Measurements from ENCODE around the gene ZNF219.

ZNF219 gene

DNA sequence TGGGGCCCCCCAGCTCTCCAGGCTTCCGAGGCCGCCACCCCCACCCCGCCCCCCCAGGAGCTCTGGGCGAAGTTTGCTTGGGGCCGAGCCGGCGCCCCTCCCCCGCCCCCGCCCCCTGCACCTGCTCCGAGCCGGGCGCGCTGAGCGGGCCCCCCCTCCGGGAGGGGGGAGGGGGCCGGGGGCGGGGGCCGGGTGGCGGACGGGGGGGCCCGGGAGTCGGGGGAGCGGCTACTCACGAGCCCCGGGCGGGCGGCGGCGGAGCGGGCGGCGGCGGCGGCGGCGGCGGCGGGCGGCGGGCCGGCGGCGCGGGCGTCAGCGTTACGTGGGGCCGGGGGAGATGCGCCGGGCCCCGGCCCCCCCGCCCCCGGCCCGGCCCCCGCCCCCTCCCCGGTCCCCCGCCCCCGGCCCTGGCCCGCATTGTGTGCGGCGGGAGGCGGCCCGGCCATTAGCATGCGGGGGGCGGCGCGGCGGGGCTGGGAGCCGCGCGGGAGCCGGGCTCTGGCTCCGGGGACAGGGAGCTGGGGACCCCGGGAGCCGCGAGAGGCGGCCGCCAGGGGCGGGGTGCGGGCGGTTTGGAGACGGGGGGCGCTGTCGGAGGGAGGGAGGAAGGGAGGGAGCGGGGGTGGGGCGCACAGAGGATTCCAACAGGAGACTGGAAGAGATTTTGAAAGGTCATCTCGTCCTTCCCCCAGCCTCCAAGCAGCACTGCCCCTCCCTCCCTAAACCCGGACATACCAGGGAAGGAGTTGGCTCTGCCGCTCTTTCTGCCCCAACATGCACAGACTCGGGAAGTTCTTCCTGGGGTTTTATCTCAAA, at the start of gene ZNF219:
ZNF219 (minus strand) TSS at position 580 of the 816 bp plus-strand sequence. CDS start 5,064 bp downstream, outside the sequence.
- DNase-seq, result peak in 1 of 2 donors; percentile 50

DNA sequence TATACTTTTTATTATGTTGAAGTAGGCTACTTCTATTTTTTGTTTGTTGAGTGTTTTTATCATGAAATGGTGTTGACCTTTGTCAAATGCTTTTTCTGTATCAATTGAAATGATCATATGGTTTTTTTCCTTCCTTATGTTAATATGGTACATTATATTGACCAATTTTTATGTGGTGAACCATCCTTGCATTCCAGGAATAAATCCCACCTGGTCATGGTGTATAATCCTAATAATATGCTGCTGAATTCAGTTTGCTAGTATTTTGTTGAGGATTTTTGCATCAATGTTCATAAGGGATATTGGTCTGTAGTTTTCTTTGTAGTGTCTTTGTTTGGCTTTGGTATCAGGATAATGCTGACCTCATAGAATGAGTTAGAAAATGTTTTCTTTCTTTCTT, 47.0 kb upstream of the ZNF219 start:
- DNase-seq, result no peak

GRCh38 chr14:21142357-21142756, 43.9 kb upstream of the ZNF219 start:
- DNase-seq, result no peak

DNA sequence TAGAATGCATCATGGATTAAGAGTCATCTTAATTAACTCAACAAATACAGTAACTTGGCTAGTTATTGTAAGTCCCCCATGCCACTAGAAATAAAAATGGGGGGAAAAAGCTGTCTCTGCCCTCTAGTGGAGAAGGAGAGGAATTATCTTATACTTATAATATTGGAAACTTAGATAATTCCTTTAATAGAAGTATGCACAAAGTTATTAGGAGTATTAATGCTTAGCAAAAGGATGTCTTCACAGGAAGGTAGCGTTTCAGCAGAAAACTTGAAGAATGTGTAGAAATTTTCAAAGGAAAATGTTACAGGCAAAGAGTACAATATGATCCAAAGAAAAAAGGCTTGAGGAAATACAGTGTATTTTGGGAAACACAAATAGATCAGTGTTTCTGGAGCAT, 37.6 kb upstream of the ZNF219 start:
- peak in 1 of 2 donors; percentile 23 for DNase-seq

DNA sequence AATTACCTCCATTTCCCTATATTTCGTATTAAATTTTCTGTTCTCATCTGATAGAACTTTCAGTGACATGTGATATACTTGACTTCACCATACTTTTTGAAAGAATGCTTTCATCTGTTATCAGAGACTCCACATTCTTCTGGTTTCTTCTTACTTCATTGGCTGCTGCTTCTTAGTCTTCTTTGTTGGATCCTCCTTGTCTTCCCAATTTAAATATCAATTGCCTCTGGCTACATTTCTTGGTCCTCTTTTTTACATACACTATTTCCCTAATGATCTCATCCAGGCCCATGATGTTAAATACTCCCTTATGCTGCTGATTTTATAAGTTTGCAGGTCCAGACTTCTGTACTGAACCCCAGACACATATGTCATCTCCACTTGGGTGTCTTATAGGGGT, 35.4 kb upstream of the ZNF219 start:
- DNase-seq, result no peak

DNA sequence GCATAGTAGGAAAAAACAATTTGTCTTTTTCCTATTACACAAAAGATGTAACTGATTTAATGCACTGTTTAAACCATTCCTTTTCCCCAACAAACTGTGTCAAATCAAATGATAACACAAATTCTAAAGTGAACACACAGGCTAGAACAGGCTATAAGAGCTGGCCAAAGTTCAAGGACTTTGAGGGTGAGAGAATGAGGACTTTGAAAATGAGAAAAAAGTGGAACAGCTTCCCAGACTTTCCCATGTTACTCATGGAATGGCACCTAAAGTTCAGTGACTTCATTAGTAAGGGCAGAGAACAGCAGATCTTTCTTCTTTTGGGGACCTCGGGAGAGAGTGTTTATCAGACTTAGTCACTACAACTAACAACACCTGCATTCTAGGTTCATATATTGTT, 25.0 kb upstream of the ZNF219 start:
- DNase-seq, result no peak

GRCh38 chr14:21121122-21121521, 22.7 kb upstream of the ZNF219 start:
- no peak for DNase-seq

DNA sequence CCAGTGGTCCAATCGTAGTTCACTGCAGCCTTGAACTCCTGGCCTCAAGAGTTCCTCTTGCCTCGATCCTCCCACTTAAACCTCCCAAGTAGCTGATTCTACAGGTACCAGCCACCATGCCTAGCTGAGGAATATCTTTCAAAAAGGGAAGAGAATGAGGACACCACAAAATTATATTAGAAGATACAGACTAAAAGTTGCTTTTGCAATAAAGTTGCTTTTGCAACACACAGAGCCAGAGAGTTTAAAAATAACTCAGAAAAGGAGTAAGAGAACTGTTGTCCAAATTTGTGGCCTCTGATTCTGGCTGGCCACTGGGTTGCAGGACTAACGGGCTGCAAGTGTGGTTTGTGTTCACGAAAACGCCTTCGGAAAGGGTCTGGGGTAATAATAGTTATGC, 22.2 kb upstream of the ZNF219 start:
- DNase-seq, result no peak

GRCh38 chr14:21118933-21119332, 20.5 kb upstream of the ZNF219 start:
- no peak for DNase-seq

DNA sequence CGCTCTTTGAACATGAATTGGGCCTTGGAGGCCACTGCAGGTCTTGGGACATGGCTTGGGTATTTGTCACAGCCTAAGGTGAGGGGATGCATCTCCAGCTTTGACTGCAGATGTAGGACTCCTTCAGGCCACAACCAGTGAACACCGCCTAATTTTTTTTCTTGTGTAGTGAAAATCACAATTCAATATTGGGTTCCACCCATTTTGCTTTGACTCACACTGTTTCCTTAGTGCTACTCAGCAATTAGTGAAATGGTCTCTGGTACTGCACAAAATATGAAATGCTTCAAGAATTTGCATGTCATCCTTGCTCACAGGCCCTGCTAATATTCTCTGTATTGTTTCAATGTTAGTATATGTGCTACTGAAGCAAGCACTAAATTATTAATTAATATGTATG, 14.9 kb upstream of the ZNF219 start:
- DNase-seq, result no peak

GRCh38 chr14:21112255-21112654, 13.8 kb upstream of the ZNF219 start:
- DNase-seq, result no peak

DNA sequence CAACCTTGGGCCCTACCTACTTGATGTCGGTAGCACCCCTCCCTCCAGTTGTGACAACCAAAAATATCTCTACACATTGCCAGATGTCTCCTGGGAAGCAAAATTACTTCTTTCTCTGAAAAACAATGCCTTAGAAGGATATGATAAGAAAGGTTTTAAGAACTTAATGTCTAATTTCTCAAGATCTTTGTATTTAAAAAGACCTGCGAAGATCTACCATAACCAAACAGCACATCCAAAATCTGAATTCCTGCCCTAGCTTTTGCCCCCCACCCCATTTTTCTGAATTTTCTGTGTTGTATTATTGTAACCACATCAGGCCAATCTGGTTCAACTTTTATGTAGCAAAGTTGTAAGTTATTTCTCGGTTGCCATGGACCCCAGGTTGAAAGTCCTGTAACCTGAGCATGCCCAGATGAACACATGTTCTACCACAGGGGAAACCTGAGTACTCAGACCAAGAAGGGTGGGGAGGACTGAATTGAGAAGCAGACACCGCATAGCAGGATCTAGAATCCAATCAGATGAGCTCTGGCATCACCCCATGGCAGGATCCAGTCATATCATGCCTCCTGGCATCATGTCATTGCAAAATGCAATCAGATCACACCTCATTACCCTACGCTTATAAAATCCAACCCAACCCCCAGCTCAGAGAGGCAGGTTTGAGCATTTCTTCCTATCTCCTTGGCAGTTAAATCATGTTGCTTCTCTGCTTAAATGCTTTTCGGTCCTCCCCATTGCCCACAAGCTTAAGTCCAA, 11.1 kb upstream of the ZNF219 start:
- DNase-seq, result no peak

DNA sequence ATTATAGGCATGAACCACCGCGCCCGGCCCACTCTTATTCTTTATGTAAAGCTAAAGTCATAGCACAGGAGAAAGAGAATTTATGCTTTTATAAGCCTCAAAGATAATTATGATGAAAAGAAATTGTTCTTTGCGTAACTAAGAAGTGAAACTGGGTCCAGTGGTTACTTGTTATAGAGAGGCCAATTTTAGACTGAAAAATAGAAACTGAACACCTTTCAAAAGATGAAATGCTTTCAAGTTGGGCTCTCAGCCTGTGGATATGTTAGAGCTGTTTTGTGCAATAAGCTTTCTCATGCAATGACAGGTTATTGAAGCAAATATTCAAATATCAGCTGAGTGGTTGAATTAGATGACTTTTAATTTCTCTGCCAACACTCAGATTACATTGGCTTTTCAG, 10.3 kb upstream of the ZNF219 start:
- DNase-seq, result no peak

- no peak for DNase-seq
These were observed 8.9 kb upstream of the ZNF219 start for GRCh38 chr14:21107283-21107800.

GRCh38 chr14:21106498-21107282, 8.2 kb upstream of the ZNF219 start:
- peak; percentile 82 to 84 for DNase-seq

GRCh38 chr14:21106176-21106497, 7.7 kb upstream of the ZNF219 start:
- no peak for DNase-seq

DNA sequence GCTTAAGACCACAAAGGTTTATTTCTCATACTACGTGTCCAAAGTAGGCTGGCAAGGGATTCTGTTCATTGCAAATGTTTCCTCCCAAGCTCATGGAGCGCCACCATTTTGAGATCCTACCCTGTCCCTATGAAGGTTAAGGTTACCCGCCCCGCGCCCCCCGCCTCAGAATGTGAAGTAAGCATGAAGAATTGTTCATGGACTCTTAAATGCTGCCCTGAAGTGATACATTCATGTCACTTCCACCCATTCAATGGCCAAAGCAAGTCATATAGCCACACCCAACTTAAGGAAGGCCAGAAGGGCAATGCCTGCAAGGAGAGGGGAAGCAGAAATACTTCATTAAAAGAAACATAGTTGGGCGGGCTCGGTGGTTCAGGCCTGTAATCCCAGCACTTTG, 6.6 kb upstream of the ZNF219 start:
- no peak for DNase-seq

DNA sequence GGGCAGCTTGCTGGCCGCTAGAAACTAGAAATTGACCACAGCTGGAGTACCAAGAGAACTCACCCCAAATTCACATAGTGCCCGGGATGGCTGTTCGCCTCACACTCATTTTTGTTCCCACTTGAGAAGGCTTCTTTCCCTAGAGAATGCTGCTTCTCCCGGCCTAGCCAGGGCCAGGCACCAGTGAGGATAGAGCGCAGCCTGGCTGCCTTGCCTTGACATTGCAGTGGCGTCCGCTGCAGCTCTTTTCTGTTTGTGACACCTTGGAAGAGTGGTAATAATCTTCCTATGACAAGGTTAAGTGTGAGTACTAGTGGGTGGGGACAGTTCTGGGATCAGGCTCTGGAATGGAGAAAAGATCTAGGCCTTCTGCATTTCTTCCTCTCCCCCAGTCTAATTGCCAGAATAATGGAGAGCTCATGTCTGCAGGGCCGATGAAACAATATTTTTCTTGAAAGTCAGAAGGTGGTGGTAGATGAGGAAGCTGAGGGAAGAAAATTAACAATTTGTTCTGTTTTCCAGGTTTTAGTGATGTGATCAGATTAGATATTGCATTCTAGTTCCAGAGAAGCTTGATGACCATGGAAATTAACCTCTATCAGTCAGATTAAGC, 6.1 kb upstream of the ZNF219 start:
- peak; percentile 66 to 70 for DNase-seq

DNA sequence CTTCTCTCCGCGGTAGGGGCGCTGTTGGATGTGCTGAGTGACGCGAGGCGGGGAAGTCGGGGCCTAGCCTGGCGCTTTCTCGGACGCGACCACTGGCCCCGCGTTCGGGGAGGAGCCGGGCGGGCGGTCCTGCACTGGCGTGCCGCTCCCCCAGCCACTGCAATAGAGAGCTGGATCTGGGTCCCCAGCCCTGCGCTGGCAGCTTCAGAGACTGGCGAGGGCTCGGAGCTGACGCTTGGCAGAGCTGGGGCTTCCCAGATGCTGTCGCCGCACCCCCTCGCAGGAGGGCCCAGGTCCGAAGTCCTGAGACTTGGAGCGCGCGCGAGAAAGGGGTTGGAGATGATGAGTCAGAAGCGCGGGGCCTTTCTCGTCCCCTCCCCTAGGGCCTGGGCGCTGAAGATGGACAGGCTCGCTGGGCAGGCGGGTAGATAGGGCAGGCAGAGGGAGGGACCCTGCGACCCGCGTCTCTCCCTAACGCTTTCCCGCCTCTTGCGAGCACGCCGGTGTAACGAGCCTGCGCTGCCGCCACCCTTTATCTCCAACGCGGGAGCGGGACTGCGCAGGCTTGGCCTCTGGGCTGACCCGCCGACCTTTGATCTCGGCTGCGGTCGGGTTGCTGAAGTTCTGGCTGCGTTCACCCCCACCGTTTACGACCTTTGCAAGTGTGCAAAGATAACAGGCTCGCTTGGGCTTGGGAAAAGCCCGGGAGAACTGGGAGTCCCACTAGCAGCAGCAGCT, 5.4 kb upstream of the ZNF219 start:
- DNase-seq, result peak; percentile 94 to 95

GRCh38 chr14:21103411-21103709, 4.9 kb upstream of the ZNF219 start:
- no peak for DNase-seq

GRCh38 chr14:21102521-21103410, 4.3 kb upstream of the ZNF219 start:
- no peak for DNase-seq

Measured in CD4-positive, alpha-beta T cell treated with Interleukin-4 for 1 hour (primary cell).